GM04504 (cell line): ENCODE measurements around the gene MMP28.

Source experiments
- DNase-seq: peaks from one replicate; pipeline ENCODE4 v3.0.0-alpha.2; 2012; ENCODE audit warnings: low read depth

The MMP28 gene

DNA sequence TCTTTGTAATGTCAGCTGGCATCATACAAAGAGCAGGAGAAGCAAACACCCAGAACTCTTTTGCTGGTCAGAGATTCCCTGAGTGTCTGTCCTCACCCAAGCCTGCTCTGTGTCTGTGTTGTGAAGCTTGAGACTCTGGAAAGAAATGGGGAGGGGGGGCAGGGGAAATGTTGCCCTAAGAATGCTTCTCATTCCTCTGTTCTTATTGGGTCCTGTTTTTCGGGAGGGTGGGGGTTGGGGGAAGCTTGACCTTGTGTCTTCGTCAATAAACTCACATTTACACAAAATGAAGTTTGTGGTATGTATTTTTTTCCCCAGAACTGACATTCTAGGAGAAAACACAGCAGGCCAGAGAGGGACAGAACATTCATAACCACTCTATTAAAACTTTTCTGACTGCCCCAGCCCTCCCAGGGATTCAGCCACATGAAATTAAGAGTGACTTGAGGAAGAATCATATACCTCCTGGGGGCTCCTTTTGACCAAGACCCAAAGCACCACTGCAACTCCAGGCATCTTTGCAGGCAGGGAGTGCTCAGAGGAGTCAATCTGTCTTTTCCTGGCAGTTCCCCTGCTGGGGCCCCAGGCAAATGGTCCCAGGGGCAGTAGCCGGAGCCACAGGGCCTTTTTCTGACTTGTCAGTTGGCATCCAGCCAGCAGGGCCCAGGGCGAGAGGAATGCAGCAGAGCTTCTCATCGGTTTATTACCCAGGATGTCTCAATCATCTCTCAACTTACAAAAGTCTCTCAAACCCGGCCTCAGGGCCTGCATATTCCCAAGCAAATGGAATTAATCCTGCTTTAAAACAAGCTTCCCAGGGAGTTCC is 69.1 kb downstream of the MMP28 start:
- DNase-seq, result peak; percentile 89

DNA sequence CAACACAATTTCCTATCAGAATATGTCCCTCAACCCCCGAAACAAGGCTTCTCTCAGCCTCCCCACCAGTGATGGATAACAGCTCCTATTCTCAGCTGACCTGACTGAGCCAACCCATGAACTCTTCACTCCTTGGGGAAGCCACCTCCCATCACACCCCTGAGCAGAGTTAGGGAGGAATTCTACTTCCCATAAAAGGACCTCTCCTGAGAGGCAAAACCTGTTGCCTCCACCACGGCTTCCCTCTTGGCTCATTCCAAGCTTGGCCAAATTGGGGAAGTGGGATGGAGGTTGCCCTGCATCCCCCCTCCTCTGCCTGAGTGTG is 69.7 kb downstream of the MMP28 start:
- no peak for DNase-seq

- DNase-seq, result no peak
Observed at GRCh38 chr17:35725058-35725457, 70.4 kb downstream of the MMP28 start.

GRCh38 chr17:35723735-35724134 is 71.7 kb downstream of the MMP28 start:
- no peak for DNase-seq

DNA sequence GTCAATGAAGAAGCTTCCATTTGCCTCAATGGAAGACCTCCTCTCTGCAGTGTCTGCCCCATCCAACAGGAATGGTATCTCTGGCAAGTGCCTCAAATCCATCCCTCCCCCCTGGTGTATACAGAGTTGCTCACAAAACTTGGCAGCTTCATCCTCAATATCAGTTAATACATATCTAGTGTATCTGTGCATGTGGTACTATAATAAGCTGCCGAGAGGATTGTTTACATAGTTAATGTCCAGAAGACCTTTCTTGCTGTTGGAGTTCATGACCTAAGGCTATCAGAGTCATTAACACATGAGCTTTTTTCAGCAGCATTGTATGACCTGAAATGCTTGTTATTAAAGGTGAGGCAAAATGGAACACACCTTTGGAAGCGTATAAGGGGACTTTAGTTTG is 78.0 kb downstream of the MMP28 start:
- DNase-seq, result no peak

- DNase-seq, result no peak
Observed at GRCh38 chr17:35716897-35717465, 78.5 kb downstream of the MMP28 start.

DNA sequence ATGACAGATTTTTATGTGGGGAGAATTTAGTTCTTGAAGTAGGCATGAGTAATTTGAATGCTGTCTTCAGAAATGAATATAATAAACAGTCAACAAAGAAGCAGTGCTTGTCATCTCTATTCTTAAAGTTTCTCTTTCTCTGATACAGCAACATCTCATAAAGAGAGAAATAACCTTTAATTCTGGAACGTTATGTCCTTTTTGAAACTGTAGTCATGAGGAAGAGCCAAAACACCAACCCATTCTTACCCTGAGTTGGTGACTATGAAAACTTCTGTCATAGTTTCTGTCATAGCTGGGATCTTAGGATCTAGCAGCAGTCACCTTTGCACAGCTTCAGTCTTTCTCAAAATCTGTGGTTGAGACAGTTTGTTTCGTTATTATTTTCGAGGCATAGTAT is 79.3 kb downstream of the MMP28 start:
- no peak for DNase-seq
